Left renal pelvis (tissue), 4 donors: ENCODE data around the gene USP20. TPM values are rescaled to one million over a fixed set of nuclear protein-coding genes. Genes with fewer than 3 reads are reported as not detected.

Experiments
- DNase-seq, 4 donors: peaks; one replicate each; pipeline ENCODE4 v3.0.0-alpha.2; 2013; ENCODE audit warnings: low read depth in 4 of 4, low spot score in 3 of 4
- polyA plus RNA-seq, 4 donors: library from polyadenylated mRNA; unstranded; fragments of 120-200 nt; gene quantifications; one replicate each; pipeline ENCODE4 v1.2.1, GENCODE V29; 2013; ENCODE audit not compliant: insufficient read length in 4 of 4

Gene USP20
- polyA plus RNA-seq, 4 donors = 14.8 to 28.0 (median 19.6) TPM

DNA sequence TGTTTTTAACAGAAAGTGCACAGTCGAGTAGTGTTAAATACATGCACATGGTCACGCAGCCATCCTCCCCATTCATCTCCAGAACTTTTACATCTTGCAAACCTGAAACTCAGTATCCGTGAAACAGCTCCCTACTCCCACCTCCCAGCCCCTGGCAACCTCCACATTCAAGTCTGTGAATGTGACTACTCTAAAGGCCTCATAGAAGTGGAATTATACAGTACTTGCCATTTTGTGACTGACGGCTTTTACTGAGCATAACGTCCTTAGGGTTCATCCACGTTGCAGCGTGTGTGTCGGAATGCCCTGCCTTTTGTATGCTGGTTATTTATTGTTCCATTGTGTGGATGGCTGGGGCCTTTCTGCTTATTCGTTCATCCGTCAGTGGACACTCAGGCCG is 35.8 kb downstream of the USP20 start:
- DNase-seq = no peak

DNA sequence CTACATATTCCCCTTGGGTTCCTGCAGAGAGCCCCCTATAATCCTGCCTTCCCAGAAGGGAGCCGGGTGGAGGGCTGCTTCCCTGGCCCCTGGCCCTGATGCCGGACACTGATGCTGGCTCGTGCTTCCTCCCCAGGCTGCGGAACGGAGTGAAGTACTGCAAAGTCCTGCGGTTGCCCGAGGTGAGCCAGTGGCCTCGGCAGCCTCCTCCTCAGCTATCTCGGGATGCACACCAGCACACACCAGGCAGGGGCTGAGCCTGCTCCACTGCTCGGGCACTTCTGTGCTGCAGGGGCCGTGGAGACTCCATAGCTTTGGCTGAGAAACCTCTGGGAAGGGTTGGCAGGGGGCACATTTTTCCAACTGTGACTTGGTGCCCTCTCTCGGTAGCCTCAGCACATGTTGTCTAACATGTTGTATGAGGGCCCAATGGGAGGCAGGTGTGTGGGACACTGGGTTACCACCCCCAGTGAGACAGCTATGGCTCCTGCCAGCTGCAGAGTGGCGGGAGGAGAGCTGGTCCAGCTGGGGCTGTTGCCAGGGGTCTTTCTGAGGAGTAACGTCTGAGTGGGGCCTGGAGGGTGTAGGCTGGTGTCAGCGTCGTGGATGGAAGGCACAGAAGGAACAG is 38.4 kb downstream of the USP20 start:
- DNase-seq = no peak

DNA sequence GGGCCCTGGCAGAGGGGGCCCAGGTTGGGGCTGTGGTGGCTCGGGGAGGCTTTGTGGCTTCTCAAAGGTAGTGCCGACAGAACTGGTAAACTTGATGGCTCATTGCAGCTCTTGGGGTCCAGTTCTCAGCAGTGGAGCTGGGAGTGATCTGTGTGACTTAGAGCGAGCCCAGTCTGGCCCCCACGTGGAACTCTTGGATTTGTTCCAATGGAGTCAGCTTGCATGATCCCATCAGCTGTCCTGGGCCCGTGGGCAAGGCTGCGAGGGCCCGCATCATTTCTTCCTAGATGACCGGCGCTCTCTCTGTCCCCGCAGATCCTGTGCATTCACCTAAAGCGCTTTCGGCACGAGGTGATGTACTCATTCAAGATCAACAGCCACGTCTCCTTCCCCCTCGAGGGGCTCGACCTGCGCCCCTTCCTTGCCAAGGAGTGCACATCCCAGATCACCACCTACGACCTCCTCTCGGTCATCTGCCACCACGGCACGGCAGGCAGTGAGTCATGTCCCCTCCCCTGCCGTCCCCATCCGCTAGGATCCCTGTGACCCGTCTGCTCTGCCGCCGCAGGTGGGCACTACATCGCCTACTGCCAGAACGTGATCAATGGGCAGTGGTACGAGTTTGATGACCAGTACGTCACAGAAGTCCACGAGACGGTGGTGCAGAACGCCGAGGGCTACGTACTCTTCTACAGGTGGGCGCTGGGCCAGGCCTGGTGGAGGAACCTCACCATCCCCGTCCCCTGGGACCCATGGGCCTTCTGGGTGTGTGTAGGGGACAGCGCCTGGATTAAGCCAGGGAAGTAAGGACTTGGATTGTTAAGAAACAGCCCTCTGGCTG is 39.2 kb downstream of the USP20 start:
- no peak for DNase-seq

DNA sequence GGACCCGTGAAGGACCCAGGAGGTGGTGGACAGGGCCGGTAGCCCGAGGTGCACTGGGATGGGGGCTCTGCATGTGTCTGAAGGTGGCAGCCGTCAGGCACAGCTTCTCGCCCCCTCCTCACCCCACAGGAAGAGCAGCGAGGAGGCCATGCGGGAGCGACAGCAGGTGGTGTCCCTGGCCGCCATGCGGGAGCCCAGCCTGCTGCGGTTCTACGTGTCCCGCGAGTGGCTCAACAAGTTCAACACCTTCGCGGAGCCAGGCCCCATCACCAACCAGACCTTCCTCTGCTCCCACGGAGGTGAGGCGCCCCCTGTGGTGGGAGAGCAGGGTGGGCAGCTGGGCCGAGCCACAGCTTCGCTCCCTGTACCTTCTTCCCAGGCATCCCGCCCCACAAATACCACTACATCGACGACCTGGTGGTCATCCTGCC is 39.9 kb downstream of the USP20 start:
- no peak for DNase-seq

DNA sequence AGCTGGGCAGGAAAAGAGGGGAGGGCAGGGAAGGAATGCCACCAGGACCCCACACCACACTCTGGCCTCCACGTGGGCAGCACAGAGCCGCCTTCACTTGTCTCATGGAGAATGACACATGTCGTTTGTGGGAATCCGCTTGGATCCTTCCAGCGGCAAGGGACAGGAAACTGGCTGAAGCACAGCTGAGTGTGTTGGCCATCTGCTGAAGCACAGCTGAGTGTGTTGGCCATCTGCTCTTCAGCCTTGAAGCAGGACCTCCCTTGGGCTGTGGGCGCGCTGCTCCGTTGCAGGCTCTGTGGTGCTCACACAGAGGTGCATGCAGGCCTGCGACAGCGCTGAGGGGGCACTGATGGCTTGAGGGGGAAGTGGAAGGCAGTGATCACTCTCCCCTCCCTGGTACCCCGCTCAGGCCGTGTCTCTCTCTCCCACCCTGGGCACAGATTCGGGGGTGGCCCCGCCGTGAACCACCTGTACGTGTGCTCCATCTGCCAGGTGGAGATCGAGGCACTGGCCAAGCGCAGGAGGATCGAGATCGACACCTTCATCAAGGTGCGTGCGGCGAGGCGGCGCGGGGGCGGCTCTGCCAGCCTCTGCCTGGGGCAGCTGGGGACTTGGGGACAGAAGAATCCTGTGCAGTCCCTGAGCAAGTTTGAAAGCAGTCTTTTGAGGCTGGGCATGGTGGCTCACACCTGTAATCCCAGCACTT is 40.6 kb downstream of the USP20 start:
- no peak for DNase-seq

DNA sequence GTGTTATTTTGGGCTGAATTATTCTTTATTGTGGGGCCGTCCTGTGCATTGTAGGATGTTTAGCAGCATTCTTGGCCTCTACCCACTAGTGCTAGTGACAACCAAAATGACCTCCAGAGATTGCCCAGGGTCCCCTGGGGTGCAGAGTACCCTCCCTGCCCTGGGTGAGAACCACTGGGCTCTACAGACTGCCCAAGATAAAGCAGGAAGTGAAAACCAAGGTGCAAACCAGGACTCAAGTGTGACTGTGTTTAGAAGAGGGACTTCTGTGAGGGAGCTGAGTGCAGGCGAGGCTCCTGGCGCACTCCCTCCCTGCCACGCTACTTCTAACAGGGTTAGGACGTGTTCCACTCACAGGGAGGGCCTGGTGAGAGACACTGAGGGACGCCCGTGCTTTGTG is 41.6 kb downstream of the USP20 start:
- no peak for DNase-seq

DNA sequence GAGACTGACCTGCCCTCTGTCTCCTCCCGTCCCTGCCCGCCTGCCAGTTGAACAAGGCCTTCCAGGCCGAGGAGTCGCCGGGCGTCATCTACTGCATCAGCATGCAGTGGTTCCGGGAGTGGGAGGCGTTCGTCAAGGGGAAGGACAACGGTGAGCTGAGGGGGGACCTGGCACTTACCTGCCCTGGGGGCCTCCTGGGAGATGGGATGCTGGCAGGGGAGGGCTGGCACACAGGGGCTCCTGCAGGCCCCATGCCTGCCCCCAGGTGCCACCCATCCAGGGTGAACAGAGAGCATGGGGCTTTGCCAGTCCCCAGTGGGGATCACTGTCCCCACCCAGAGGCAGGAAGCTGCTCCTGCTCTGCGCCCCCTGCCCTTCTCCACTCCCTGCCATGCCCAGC is 43.0 kb downstream of the USP20 start:
- DNase-seq = no peak

DNA sequence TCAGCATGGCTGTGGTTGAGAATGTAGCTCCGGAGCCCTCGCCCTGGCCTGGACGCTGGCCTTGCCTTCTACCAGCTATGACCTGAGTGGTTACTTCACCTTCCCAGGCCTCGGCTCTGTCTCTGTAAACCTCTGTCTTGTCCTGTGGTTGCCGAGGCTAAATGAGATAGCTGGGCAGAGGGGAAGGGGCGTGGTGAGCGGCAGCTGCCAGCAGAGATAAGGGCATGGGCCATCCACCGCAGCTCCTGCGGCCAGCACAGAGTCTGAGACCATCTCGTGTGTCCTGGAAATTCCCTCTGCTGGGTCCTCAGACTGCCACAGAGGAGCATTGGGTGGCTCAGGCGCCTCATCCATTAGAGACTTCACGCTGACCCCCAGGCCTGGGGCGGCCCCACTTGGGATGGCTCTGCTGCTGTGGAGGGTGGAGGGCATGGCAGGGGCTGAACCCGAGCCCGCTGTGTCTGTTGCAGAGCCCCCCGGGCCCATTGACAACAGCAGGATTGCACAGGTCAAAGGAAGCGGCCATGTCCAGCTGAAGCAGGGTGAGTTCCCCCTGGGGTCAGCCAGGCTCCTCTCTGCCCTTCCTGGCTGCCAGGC is 43.9 kb downstream of the USP20 start:
- DNase-seq = no peak

DNA sequence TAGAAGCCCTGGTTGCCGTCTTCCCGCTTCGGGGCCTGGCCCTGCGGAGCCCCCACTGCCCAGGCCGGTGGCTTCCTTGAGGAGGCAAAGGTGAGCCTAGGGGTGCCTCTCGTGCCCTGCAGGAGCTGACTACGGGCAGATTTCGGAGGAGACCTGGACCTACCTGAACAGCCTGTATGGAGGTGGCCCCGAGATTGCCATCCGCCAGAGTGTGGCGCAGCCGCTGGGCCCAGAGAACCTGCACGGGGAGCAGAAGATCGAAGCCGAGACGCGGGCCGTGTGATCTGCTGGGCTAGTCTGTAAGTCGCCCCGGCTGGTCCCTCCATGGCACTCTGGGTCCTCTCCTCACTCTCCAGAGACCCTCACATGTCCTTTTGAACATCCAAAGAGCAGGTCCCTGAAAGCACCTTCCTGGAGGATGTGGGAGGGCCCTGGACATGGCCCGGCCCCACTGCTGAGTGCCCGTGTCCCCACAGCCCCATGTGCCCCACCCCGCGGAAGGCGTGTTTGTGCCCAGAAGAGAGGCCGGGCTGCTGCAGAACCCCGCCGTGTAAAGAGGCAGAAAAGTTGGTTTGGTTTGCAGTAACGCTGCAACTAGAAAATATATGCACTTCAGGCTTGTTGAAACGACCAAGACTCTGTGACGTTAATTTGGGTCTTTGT is 44.9 kb downstream of the USP20 start:
- DNase-seq = no peak

DNA sequence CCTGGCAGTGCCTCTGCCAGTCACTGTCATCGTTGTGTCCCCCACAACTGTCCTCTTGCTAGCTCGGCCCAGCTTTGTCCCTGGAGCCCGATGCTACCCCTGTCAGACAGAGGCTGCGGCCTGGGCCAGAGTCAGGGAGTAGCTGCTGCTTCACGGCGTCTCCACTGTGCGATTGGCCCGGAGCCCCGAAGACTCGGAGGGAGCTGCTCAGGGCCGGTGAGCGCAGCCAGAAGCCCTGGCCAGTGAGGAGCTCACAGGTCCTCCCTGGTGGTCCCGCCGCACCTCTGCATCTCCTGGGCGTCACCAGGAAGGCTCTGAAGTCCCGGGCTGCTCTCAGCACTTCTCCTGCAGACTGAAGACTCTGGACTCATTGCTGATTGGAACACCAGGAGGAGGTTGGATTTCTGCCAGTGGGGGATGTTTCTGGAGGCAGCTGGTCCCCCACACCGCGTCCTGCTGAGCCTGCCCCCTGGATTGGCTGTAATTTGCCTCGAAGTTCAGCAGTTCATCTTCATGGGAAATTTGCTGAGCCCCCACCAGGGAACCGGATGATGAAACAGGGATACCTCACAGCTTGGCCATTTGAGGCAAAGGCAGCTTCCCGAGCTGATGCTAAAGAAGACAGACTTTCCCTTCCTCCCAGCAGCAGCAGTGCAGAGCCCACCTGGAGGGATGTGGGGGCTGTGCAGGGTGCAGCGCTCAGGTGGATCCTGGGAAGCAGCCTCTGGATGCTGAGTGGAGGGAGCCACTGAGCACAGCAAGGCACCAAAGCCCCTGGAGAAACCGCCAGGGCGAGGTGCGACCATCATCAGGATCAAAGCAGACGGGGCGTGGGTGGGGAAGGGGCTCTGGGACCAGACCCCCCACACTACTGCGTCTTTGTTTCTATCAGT is 45.6 kb downstream of the USP20 start:
- DNase-seq = no peak

DNA sequence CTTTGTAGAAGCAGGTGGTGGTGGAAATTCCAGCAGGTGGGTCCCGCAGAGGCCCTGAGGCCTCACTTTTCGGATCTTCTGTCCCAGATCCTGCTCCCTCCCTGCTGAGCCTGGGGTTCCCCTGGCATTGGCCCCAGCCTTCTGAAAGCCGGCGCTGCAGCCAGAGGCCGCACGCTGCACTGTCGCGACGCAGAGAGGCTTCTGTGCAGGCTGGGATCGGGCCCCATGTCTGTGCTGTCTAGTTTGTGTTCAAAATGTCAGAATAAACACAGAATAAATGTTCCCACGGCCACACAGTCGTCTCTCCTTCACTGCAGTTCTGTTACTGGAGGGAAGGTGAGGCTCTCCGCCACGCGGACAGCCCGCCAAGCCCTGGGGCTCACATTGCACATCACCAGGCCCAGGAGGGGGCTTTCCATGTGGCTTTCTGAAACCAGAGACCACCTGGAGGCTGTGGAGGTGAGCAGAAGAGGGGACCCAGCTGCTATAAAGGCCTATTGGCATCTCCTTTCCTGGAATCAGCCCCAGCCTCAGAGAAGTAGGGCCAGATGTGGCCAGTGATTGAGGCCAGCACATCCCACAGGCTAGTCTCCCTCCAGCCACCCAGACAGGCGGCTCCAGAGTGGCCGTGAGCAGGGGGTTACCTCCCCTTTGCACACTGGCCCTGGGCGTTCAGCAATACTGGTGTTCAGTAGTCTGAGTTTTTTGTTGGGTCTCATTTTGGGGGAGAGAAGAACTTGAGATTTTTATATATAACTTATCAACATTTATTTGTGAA is 46.5 kb downstream of the USP20 start:
- no peak for DNase-seq

DNA sequence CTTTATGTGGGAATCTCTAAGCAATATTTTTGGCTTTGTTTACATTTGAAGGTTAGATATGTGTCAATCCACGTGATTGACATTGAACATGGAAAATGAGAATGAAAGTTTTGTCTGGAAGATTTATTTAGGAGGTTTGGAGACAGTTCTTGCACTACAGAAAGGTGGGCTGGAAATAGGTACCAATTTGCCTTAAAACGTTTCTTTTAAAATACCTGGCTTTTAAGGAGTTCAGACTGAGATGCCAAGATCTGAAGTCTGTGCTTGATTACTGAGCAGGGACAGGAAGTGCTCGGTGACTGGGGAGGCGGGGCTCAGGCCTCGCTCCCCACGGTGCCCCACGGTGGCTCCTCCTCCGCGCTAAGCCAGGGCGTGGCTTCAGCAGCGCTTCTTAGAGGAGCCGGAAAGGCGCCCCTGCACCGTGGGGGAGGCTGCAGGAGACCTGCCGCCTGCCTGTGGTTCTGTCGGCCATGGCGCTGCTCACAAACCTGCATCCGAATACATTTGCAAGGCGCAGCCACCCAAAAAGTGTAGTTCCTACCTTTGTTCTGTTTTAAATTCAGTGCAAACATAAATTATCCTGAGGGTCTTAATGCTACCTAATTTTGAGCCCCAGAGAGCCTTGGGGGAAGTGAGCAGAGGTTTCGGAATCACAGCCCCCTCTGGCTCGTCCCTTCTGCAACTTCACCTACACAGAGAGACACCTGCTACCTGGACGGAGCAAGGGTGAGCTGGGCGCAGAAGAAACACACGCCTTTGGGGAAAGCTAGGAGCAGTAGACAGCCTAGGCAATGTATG is 49.2 kb downstream of the USP20 start:
- DNase-seq = peak; percentile 72 to 86 (median 77)

DNA sequence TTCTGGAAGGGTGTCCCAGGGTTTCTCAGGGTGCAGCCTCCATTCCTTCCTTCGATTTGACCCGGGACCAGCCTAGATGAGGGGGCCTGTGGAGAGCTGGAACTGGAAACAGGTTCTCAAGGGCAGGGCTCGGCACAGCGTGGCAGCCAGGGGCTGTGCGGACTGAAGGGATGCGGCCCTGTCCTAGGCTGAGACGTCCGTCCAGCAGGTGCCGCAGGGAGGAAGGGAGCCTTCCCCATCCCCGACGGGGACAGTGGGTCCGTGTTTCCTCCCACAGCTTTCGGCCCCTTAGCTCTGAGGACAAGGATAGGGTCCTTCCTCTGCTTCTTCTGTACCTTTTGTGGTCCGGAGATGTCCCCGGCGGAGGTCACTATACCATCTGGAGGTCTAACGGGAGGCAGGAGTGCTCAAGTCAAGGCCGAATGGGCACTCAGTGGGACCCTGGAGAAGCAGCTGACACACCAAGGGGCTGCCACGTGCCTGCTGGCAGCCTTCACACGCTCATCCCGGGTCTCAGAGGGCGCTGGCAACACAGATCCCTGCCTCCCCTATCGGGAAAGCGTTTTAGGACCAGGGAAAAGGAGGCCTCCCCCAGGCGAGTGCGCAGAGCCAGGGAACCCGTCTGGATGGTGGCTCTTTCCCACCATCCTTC is 49.9 kb downstream of the USP20 start:
- DNase-seq = no peak

DNA sequence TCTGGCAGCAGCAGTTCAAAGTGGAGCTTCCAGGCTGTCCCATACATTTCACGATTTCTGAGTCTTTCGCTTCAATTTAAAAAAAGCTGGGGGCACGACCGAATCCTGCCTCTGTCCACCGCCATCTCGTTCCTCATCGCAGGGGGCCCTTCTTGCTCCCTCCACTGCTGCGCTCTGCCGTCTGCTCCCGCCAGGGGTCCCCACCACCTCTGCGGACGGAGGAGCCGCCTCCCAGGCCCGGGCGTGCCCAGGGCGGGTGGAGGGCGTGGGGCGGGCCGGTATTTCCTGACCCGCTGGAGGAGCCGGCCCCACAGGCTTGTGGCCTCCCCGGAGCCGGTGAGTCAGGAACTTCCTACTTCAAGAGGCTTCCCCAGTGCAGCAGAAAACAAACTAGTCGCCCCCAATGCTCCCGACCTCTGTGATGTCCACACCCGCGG is 50.4 kb downstream of the USP20 start:
- DNase-seq = peak in 3 of 4 donors; percentile 59 to 69 (median 67)

DNA sequence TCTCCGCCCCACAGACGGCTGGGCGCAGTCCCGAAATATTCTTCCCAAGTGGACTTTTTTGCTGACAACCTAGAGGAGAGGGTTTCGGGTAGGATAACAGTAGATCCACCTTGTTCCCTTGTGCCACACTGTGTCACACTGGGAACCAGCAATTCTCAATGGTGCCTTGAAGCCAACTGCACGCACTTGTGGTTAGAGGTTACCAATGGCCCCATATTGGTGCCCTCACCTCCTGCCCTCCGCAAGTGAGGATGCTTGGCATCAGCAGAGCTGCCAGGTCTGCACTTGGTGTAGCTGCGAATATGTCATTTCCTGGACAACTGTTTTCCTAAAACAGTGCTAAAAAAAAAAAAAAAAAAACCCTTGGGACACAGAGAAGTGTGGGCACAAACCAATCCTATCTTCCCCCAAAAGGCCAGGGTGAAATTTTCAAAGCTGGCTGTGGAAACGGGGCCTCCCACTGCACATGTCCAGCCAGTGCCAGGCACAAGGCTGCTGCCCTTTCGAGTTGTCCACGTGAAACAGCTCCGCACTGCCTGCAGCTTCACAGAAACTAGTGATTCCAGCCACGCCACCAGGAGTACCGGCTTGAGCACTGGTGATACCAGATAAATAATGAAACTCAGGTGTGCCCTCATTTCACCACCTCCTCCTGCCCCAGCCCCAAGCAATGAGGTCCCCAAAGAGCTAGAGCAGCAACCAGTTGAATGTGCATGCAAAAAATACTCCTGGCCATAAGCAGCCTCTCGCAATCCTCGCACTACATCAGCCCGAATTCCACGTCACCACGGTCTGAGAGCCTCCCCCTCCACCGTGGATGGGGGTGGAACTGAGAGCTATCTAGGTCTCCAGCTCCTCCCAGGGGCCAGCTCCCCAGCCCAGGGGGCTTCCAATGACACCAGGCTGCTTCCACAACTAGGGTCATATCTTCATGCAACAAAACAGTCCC is 51.2 kb downstream of the USP20 start:
- DNase-seq = no peak
